Mesendoderm (in vitro differentiated cells): ENCODE results near the gene GDPD2.
A peak's percentile ranks its signal among the peaks of the same experiment; 100 is the strongest.

Source experiments
- DNase-seq: peaks from one replicate; pipeline ENCODE4 v3.0.0; 2013
- H2AK5ac ChIP-seq: 2 replicates; pipeline ENCODE4 v1.6.1; 2013; ENCODE audit warnings: low read length, inconsistent platforms
- H2BK120ac ChIP-seq: 2 replicates; pipeline ENCODE4 v1.6.1; 2013; ENCODE audit warnings: low read depth, mild to moderate bottlenecking, low read length, moderate library complexity, mixed read lengths
- H2BK15ac ChIP-seq: replicated peaks from 2 replicates; pipeline ENCODE4 v1.6.1; 2013; ENCODE audit warnings: low read depth, mild to moderate bottlenecking, moderate library complexity
- H2BK5ac ChIP-seq: 2 replicates; pipeline ENCODE4 v1.6.1; 2013; ENCODE audit warnings: low read length, inconsistent platforms
- H3K18ac ChIP-seq: 2 replicates; pipeline ENCODE4 v1.6.1; 2013; ENCODE audit warnings: mild to moderate bottlenecking, low read length, mixed read lengths
- H3K23ac ChIP-seq: one replicate; pipeline ENCODE4 v1.6.1; 2013; ENCODE audit warnings: low read length
- H3K27ac ChIP-seq: 2 replicates; pipeline ENCODE4 v1.5.1; 2013; ENCODE audit warnings: low read depth, mild to moderate bottlenecking, inconsistent platforms, low read length, moderate library complexity
- H3K27me3 ChIP-seq: 2 replicates; pipeline ENCODE4 v1.6.1; 2013; ENCODE audit warnings: low read length, control low read depth, mild to moderate bottlenecking, inconsistent platforms; ENCODE audit not compliant: insufficient read depth, poor library complexity
- H3K36me3 ChIP-seq: 2 replicates; pipeline ENCODE4 v1.6.1; 2013; ENCODE audit warnings: low read length, inconsistent platforms; ENCODE audit not compliant: control insufficient read depth, insufficient read depth
- H3K4ac ChIP-seq: one replicate; pipeline ENCODE4 v1.6.1; 2013; ENCODE audit warnings: low read depth, mild to moderate bottlenecking, low read length, moderate library complexity
- H3K4me1 ChIP-seq: 2 replicates; pipeline ENCODE4 v1.6.1; 2013; ENCODE audit warnings: low read depth, low read length, inconsistent platforms; ENCODE audit not compliant: control insufficient read depth
- H3K4me2 ChIP-seq: 2 replicates; pipeline ENCODE4 v1.6.1; 2013; ENCODE audit warnings: low read length
- H3K4me3 ChIP-seq: 2 replicates; pipeline ENCODE4 v1.5.1; 2013; ENCODE audit warnings: mild to moderate bottlenecking, low read length
- H3K56ac ChIP-seq: one replicate; pipeline ENCODE4 v1.6.1; 2013; ENCODE audit warnings: low read length
- H3K79me1 ChIP-seq: 2 replicates; pipeline ENCODE4 v1.6.1; 2013; ENCODE audit warnings: low read length, inconsistent platforms
- H3K79me2 ChIP-seq: 2 replicates; pipeline ENCODE4 v1.6.1; 2013; ENCODE audit warnings: mild to moderate bottlenecking, low read length; ENCODE audit not compliant: control insufficient read depth, insufficient read depth
- H3K9ac ChIP-seq: 2 replicates; pipeline ENCODE4 v1.6.1; 2013; ENCODE audit warnings: low read length, inconsistent platforms
- H4K5ac ChIP-seq: one replicate; pipeline ENCODE4 v1.6.1; 2013; ENCODE audit warnings: low read length
- H4K8ac ChIP-seq: one replicate; pipeline ENCODE4 v1.6.1; 2013; ENCODE audit warnings: low read depth, mild to moderate bottlenecking, control low read depth, low read length, moderate library complexity
- WGBS: extraction: QIAGEN DNeasy Blood & Tissue Kit; methylation state at CpG from one replicate; pipeline ENCODE4 v1.1.7; 2013; ENCODE audit warnings: low lambda C conversion rate, missing lambda C conversion rate; ENCODE audit not compliant: insufficient coverage; ENCODE audit errors: extremely low coverage; 5-methylcytosine and 5-hydroxymethylcytosine counted together

The GDPD2 gene

GRCh38 chrX:70426286-70427278 is 3.5 kb downstream of the GDPD2 start:
- H2BK15ac ChIP-seq = no peak overlapping the region
- H3K4ac ChIP-seq = no peak overlapping the region
- no peak for DNase-seq
- H3K27me3 ChIP-seq = no peaks in the 10 kb centered on the region
- H3K79me2 ChIP-seq = no peaks in the 10 kb centered on the region
- no peak overlapping the region for H2BK5ac ChIP-seq
- no peak overlapping the region for H3K4me2 ChIP-seq
- H3K23ac ChIP-seq = no peak overlapping the region
- no peak overlapping the region for H3K56ac ChIP-seq
- no peak overlapping the region for H2AK5ac ChIP-seq
- no peak overlapping the region for H3K9ac ChIP-seq
- no peaks in the 10 kb centered on the region for H3K79me1 ChIP-seq
- no peak overlapping the region for H4K8ac ChIP-seq
- no peak overlapping the region for H2BK120ac ChIP-seq
- no peaks in the 10 kb centered on the region for H3K4me1 ChIP-seq
- WGBS = no CpG with 5 or more reads among the region's 15 CpGs
- no peak overlapping the region for H3K27ac ChIP-seq
- H4K5ac ChIP-seq = no peak overlapping the region
- no peaks in the 10 kb centered on the region for H3K36me3 ChIP-seq
- no peak overlapping the region for H3K18ac ChIP-seq
- no peak overlapping the region for H3K4me3 ChIP-seq

GRCh38 chrX:70427365-70427764 is 4.3 kb downstream of the GDPD2 start:
- no peak overlapping the region for H2AK5ac ChIP-seq
- H3K79me2 ChIP-seq = no peaks in the 10 kb centered on the region
- H3K27me3 ChIP-seq = no peaks in the 10 kb centered on the region
- no peak overlapping the region for H2BK120ac ChIP-seq
- no peak overlapping the region for H3K4me2 ChIP-seq
- H3K36me3 ChIP-seq = no peaks in the 10 kb centered on the region
- no peak overlapping the region for H3K4ac ChIP-seq
- no peak overlapping the region for H4K8ac ChIP-seq
- WGBS = no CpG with 5 or more reads among the region's 2 CpGs
- no peak for DNase-seq
- no peaks in the 10 kb centered on the region for H3K79me1 ChIP-seq
- H3K18ac ChIP-seq = no peak overlapping the region
- H3K4me3 ChIP-seq = no peak overlapping the region
- H3K27ac ChIP-seq = no peak overlapping the region
- no peak overlapping the region for H3K56ac ChIP-seq
- H2BK5ac ChIP-seq = no peak overlapping the region
- H3K9ac ChIP-seq = no peak overlapping the region
- H3K4me1 ChIP-seq = no peaks in the 10 kb centered on the region
- H2BK15ac ChIP-seq = no peak overlapping the region
- H4K5ac ChIP-seq = no peak overlapping the region
- H3K23ac ChIP-seq = no peak overlapping the region

GRCh38 chrX:70429759-70430158 is 6.6 kb downstream of the GDPD2 start:
- no peaks in the 10 kb centered on the region for H3K79me2 ChIP-seq
- WGBS = no CpG with 5 or more reads among the region's 6 CpGs

DNA sequence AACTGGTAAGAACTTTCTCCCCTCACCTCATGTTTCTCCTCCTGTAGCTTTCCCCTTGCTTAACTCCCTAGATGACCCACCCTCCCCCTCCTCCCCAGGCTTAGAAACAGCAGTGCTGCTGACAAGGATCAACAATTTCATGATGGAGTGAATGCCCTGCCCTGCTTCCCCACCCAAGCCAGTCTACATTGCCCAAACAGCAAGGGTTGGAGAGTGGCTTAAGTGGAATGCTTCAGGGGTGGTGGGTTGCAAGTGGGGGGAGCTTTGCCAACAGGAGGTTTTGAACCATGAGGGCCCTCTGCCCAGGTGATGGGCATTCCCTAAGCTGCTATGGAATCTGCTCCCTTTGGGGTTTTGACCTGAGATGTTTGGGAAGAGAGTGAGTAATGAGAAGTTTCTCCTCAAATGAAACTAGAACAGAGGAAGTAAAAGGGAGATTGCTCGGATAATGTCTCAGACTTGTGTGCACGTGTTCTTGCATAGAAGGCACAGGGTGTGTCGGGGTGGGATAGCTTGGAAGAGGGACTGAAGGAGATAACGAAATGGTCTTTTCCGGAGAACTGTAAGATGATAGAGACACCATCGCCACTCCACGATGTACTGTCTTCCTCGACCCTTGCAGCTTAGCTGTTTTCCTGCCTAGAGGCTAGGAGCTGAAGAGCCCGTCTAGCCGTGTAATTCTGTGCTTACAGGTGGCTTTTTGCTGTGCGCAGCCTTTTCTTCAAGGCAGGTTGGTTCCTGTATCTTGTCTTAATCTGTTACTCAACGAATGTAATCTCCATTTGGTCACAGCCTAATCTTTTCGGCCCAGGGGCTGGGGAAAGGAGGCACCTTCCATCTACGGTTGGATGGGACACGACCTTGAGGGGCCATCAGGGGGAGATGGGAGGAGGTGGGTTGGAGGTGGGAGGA is 10.1 kb downstream of the GDPD2 start:
- Histone ChIP-seq H2AK5ac (no peak overlapping the region), H3K4me1 (no peaks in the 10 kb centered on the region), H2BK5ac (no peak overlapping the region), H3K27ac (no peak overlapping the region), H3K9ac (peak overlapping the region; percentile 45), H3K4me2 (no peak overlapping the region), H3K4ac (no peak overlapping the region), H3K23ac (no peak overlapping the region), H4K5ac (no peak overlapping the region), H2BK120ac (no peak overlapping the region), H4K8ac (no peak overlapping the region), H3K79me2 (no peaks in the 10 kb centered on the region), H3K36me3 (no peaks in the 10 kb centered on the region), H3K27me3 (no peaks in the 10 kb centered on the region), H3K56ac (no peak overlapping the region), H3K4me3 (no peak overlapping the region), H3K18ac (no peak overlapping the region), H2BK15ac (no peak overlapping the region), H3K79me1 (no peaks in the 10 kb centered on the region)
- DNase-seq = no peak
- WGBS = no CpG with 5 or more reads among the region's 15 CpGs

More at GRCh38 chrX:70429759-70430158, 6.6 kb downstream of the GDPD2 start:
- DNase-seq = no peak
- Histone ChIP-seq H4K5ac (no peak overlapping the region), H3K36me3 (no peaks in the 10 kb centered on the region), H3K56ac (no peak overlapping the region), H3K4me2 (no peak overlapping the region), H2BK120ac (no peak overlapping the region), H3K18ac (no peak overlapping the region), H3K9ac (no peak overlapping the region), H2AK5ac (no peak overlapping the region), H3K27ac (no peak overlapping the region), H2BK15ac (no peak overlapping the region), H3K4ac (no peak overlapping the region), H3K4me1 (no peaks in the 10 kb centered on the region), H3K23ac (no peak overlapping the region), H4K8ac (no peak overlapping the region), H3K79me1 (no peaks in the 10 kb centered on the region), H3K27me3 (no peaks in the 10 kb centered on the region), H2BK5ac (no peak overlapping the region), H3K4me3 (no peak overlapping the region)

GRCh38 chrX:70433848-70434351 is 10.8 kb downstream of the GDPD2 start:
- Histone ChIP-seq H4K5ac (no peak overlapping the region), H3K4ac (no peak overlapping the region), H2BK5ac (no peak overlapping the region), H3K79me2 (no peaks in the 10 kb centered on the region), H3K4me2 (peak overlapping the region; percentile 83), H3K27me3 (no peaks in the 10 kb centered on the region), H3K4me1 (no peaks in the 10 kb centered on the region), H3K27ac (no peak overlapping the region), H4K8ac (no peak overlapping the region), H3K4me3 (peak overlapping the region; percentile 57), H3K79me1 (no peaks in the 10 kb centered on the region), H2AK5ac (no peak overlapping the region), H2BK120ac (no peak overlapping the region), H3K56ac (peak overlapping the region; percentile 70), H3K18ac (no peak overlapping the region), H3K23ac (no peak overlapping the region), H3K36me3 (no peaks in the 10 kb centered on the region), H3K9ac (peak overlapping the region; percentile 47), H2BK15ac (no peak overlapping the region)
- WGBS = no CpG with 5 or more reads among the region's 37 CpGs
- peak; percentile 78 for DNase-seq
